Neural progenitor cell (in vitro differentiated cells): ENCODE results near the gene TBC1D19.

Experiments
- CTCF ChIP-seq: fragments of 200-600 bp; sonication (generic); IDR thresholded peaks from 2 replicates; pipeline ENCODE4 v1.5.1; 2017; ENCODE audit warnings: antibody characterized with exemption, mild to moderate bottlenecking
- EZH2 ChIP-seq: fragments of 200-600 bp; sonication (generic); IDR thresholded peaks from 2 replicates; pipeline ENCODE4 v1.6.1; 2017; ENCODE audit warnings: antibody characterized with exemption, mild to moderate bottlenecking, moderate library complexity
- EZH2phosphoT487 ChIP-seq: fragments of 200-600 bp; sonication (generic); IDR thresholded peaks from 2 replicates; pipeline ENCODE4 v1.6.1; 2017; ENCODE audit warnings: antibody characterized with exemption

- TF ChIP-seq CTCF (no peak), EZH2 (no peak), EZH2phosphoT487 (no peak)
Observed at GRCh38 chr4:26542991-26543390, 40.9 kb upstream of the TBC1D19 start.
